OCI-LY1 (cell line): ENCODE measurements around the gene FAXC.

ENCODE experiments used
- H2AFZ ChIP-seq: fragments of 200-600 bp; sonication (generic), shearing (Covaris generic); 2 replicates; pipeline ENCODE4 v1.6.0; 2014; ENCODE audit warnings: antibody characterized with exemption, mild to moderate bottlenecking, low read length
- H3F3A ChIP-seq: fragments of 200-600 bp; sonication (generic), shearing (Covaris generic); 2 replicates; pipeline ENCODE4 v1.6.0; 2014; ENCODE audit warnings: mild to moderate bottlenecking, antibody characterized with exemption, low read length, moderate library complexity; ENCODE audit not compliant: insufficient read depth
- H3K27ac ChIP-seq: fragments of 200-600 bp; sonication (generic); 2 replicates; pipeline ENCODE4 v1.5.1; 2014; ENCODE audit warnings: low read length, mixed run types, mild to moderate bottlenecking, low read depth; ENCODE audit not compliant: poor library complexity, severe bottlenecking
- H3K27me3 ChIP-seq: fragments of 200-600 bp; sonication (generic); 2 replicates; pipeline ENCODE4 v1.6.0; 2014; ENCODE audit warnings: antibody characterized with exemption, mild to moderate bottlenecking, low read length, moderate library complexity; ENCODE audit not compliant: insufficient read depth
- H3K36me3 ChIP-seq: fragments of 200-600 bp; sonication (generic); 2 replicates; pipeline ENCODE4 v1.6.1; 2014; ENCODE audit warnings: mild to moderate bottlenecking, antibody characterized with exemption, low read length, moderate library complexity, mixed read lengths; ENCODE audit not compliant: insufficient read depth
- H3K4me1 ChIP-seq: fragments of 200-600 bp; sonication (generic); 2 replicates; pipeline ENCODE4 v1.5.1; 2014; ENCODE audit warnings: mild to moderate bottlenecking, low read length, moderate library complexity; ENCODE audit not compliant: insufficient read depth, severe bottlenecking
- H3K4me2 ChIP-seq: fragments of 200-600 bp; sonication (generic), shearing (Covaris generic); 2 replicates; pipeline ENCODE4 v1.6.1; 2014; ENCODE audit warnings: low read length
- H3K4me3 ChIP-seq: fragments of 200-600 bp; sonication (generic); 2 replicates; pipeline ENCODE4 v1.5.1; 2014; ENCODE audit warnings: low read length, low read depth, mild to moderate bottlenecking, mixed read lengths; ENCODE audit not compliant: poor library complexity, severe bottlenecking
- H3K79me2 ChIP-seq: fragments of 200-600 bp; shearing (Covaris generic); 2 replicates; pipeline ENCODE4 v1.6.1; 2016; ENCODE audit warnings: mixed run types, low read length, mixed read lengths; ENCODE audit not compliant: insufficient read depth
- H3K9ac ChIP-seq: fragments of 200-600 bp; sonication (generic), shearing (Covaris generic); 2 replicates; pipeline ENCODE4 v1.6.1; 2014; ENCODE audit warnings: mild to moderate bottlenecking, low read length, mixed read lengths
- H3K9me2 ChIP-seq: fragments of 200-600 bp; sonication (generic), shearing (Covaris generic); 2 replicates; pipeline ENCODE4 v1.6.1; 2014; ENCODE audit warnings: low read depth, mild to moderate bottlenecking, low read length, mixed read lengths
- H3K9me3 ChIP-seq: fragments of 200-600 bp; shearing (Covaris generic); 2 replicates; pipeline ENCODE4 v1.6.1; 2014; ENCODE audit warnings: low read length, mixed read lengths
- H4K20me1 ChIP-seq: fragments of 200-600 bp; sonication (generic), shearing (Covaris generic); 2 replicates; pipeline ENCODE4 v1.6.0; 2016; ENCODE audit warnings: mild to moderate bottlenecking, low read length; ENCODE audit not compliant: insufficient read depth
- CTCF ChIP-seq: fragments of 200-600 bp; sonication (generic), shearing (Covaris generic); IDR thresholded peaks from 2 replicates; pipeline ENCODE4 v1.5.1; 2017; ENCODE audit warnings: mild to moderate bottlenecking, antibody characterized with exemption, low read length, moderate library complexity, mixed read lengths
- EZH2 ChIP-seq: fragments of 200-600 bp; sonication (generic), shearing (Covaris generic); IDR thresholded peaks from 2 replicates; pipeline ENCODE4 v1.8.0; 2017; ENCODE audit warnings: borderline replicate concordance, mixed run types, mild to moderate bottlenecking, antibody characterized with exemption, low read length, moderate library complexity, mixed read lengths

FAXC gene

DNA sequence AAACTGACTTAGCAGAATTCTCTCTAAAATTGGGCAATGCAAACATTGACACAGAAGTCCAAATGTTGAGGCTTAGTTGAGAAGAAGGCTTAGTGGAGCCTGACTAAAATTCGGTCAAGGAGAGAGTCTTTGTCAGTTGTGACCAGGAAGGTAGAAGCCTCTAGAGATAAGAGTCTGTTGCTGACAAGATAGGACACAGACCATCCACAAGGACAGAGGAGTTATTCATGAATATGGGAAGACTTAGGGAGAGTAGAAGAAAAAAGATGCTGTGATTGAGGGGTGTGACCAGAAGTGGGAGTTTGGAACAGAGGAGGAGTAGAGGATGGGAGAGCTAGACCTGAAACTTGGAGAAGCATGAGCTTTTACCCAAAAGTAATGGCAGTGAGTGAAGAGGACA is 7.2 kb upstream of the FAXC start:
- Histone ChIP-seq H3K4me2 (no peak overlapping the region), H3K4me1 (no peaks in the 10 kb centered on the region), H3K36me3 (no peaks in the 10 kb centered on the region), H3K9me2 (no peaks in the 10 kb centered on the region), H3K27ac (no peak overlapping the region), H3K27me3 (no peaks in the 10 kb centered on the region), H3K9ac (no peak overlapping the region), H3K9me3 (no peaks in the 10 kb centered on the region), H2AFZ (no peak overlapping the region), H4K20me1 (no peaks in the 10 kb centered on the region), H3F3A (no peaks in the 10 kb centered on the region), H3K4me3 (no peak overlapping the region), H3K79me2 (no peaks in the 10 kb centered on the region)
- TF ChIP-seq CTCF (no peak), EZH2 (no peak)

GRCh38 chr6:99354983-99355382 is 5.5 kb upstream of the FAXC start:
- Histone ChIP-seq H3K4me1 (peaks cover under 1% of the 10 kb centered on the region), H2AFZ (no peak overlapping the region), H3K79me2 (no peaks in the 10 kb centered on the region), H3K9me2 (no peaks in the 10 kb centered on the region), H4K20me1 (no peaks in the 10 kb centered on the region), H3K9ac (no peak overlapping the region), H3K9me3 (no peaks in the 10 kb centered on the region), H3K36me3 (no peaks in the 10 kb centered on the region), H3K27ac (no peak overlapping the region), H3F3A (no peaks in the 10 kb centered on the region), H3K4me3 (no peak overlapping the region), H3K27me3 (no peaks in the 10 kb centered on the region), H3K4me2 (no peak overlapping the region)
- no peak for TF ChIP-seq CTCF
- no peak for TF ChIP-seq EZH2

DNA sequence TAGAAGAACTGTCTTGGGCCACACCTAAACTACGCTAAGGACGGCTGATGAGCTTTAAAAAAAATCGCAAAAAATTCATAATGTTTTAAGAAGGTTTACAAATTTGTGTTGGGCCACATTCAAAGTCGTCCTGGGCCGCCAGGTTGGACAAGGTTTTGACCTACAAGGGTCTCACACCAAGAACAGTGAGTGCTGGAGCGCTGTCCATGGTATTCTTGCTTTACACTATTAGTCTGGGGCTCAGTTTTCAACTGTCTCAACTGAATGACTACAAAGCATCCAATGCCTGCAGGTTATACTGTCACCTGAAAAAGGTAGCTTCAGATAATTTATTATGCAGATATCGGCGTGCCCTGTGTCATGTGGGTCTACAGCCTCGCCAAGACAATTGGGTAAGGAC is 3.7 kb upstream of the FAXC start:
- Histone ChIP-seq H4K20me1 (no peaks in the 10 kb centered on the region), H2AFZ (no peak overlapping the region), H3K4me1 (peaks cover 3% of the 10 kb centered on the region), H3K4me3 (no peak overlapping the region), H3K27me3 (no peaks in the 10 kb centered on the region), H3K9ac (no peak overlapping the region), H3K27ac (no peak overlapping the region), H3K9me2 (no peaks in the 10 kb centered on the region), H3K36me3 (no peaks in the 10 kb centered on the region), H3K4me2 (no peak overlapping the region), H3F3A (no peaks in the 10 kb centered on the region), H3K9me3 (no peaks in the 10 kb centered on the region), H3K79me2 (no peaks in the 10 kb centered on the region)
- TF ChIP-seq EZH2 (no peak), CTCF (no peak)
